HepG2 (cell line): ENCODE results near the gene BRCA1. TPM values are rescaled to one million over a fixed set of nuclear protein-coding genes. Genes with fewer than 3 reads are reported as not detected.

Experiments
- ARNTL ChIP-seq: sonication (generic); formaldehyde crosslinking; IDR thresholded peaks from 2 replicates; pipeline ENCODE4 v1.4.0; 2020; ENCODE audit warnings: mild to moderate bottlenecking, missing genetic modification reagents
- ATF7 ChIP-seq, 2 experiments: fragments of 450-650 bp in 1 of 2; sonication (generic) in 1 of 2; formaldehyde crosslinking in 1 of 2; IDR thresholded peaks; 2 replicates each; pipeline versions ENCODE4 v1.4.0 to v1.6.1; 2016 to 2020; ENCODE audit warnings: antibody characterized with exemption in 1 of 2, mild to moderate bottlenecking in 1 of 2, missing genetic modification reagents in 1 of 2
- CCDC6 ChIP-seq: sonication (generic); formaldehyde crosslinking; IDR thresholded peaks from 2 replicates; pipeline ENCODE4 v1.8.1; 2022; ENCODE audit warnings: mild to moderate bottlenecking, missing genetic modification reagents, moderate library complexity
- FOSL2 ChIP-seq: sonication (generic); formaldehyde crosslinking; IDR thresholded peaks from 2 replicates; pipeline ENCODE4 v1.4.0; 2020; ENCODE audit warnings: missing genetic modification reagents
- HDAC1 ChIP-seq: sonication (generic); formaldehyde crosslinking; IDR thresholded peaks from 2 replicates; pipeline ENCODE4 v1.5.1; 2020; ENCODE audit warnings: mild to moderate bottlenecking, missing genetic modification reagents
- IRX3 ChIP-seq: sonication (generic); formaldehyde crosslinking; IDR thresholded peaks from 2 replicates; pipeline ENCODE4 v1.8.1; 2023; ENCODE audit warnings: mild to moderate bottlenecking, low read depth, missing genetic modification reagents, borderline replicate concordance
- MAF1 ChIP-seq: sonication (generic); formaldehyde crosslinking; IDR thresholded peaks from 2 replicates; pipeline ENCODE4 v1.5.0; 2020; ENCODE audit warnings: missing genetic modification reagents, borderline replicate concordance
- PAX8 ChIP-seq: sonication (generic); formaldehyde crosslinking; IDR thresholded peaks from 2 replicates; pipeline ENCODE4 v1.8.0; 2022; ENCODE audit warnings: mild to moderate bottlenecking, missing genetic modification reagents, borderline replicate concordance
- RERE ChIP-seq: IDR thresholded peaks from 2 replicates; pipeline ENCODE4 v1.6.1; 2016; ENCODE audit warnings: low read depth, missing genetic modification reagents, missing compliant biosample characterization
- SOX6 ChIP-seq, 2 experiments: fragments of 450-650 bp in 1 of 2; sonication (generic) in 1 of 2; formaldehyde crosslinking in 1 of 2; IDR thresholded peaks; 2 replicates each; pipeline versions ENCODE4 v1.4.0 to v1.6.1; 2017 to 2020; ENCODE audit warnings: antibody characterized with exemption in 1 of 2, mild to moderate bottlenecking in 1 of 2, missing genetic modification reagents in 1 of 2
- TFDP1 ChIP-seq: IDR thresholded peaks from 2 replicates; pipeline ENCODE4 v1.6.1; 2016; ENCODE audit warnings: missing compliant biosample characterization, missing genetic modification reagents, borderline replicate concordance
- TFE3 ChIP-seq: IDR thresholded peaks from 2 replicates; pipeline ENCODE4 v1.6.1; 2016
- TGIF2 ChIP-seq: IDR thresholded peaks from 2 replicates; pipeline ENCODE4 v1.6.1; 2016; ENCODE audit warnings: control low read depth, missing compliant biosample characterization
- TMF1 ChIP-seq: sonication (generic); formaldehyde crosslinking; IDR thresholded peaks from 2 replicates; pipeline ENCODE4 v1.8.1; 2022; ENCODE audit warnings: low read depth, missing genetic modification reagents
- TRIM24 ChIP-seq: sonication (generic); formaldehyde crosslinking; IDR thresholded peaks from 2 replicates; pipeline ENCODE4 v1.8.0; 2022; ENCODE audit warnings: mild to moderate bottlenecking, missing genetic modification reagents
- ZNF615 ChIP-seq: sonication (generic); formaldehyde crosslinking; IDR thresholded peaks from 2 replicates; pipeline ENCODE4 v1.5.0; 2020; ENCODE audit warnings: mild to moderate bottlenecking, missing genetic modification reagents, borderline replicate concordance
- ZNF724P ChIP-seq: sonication (generic); formaldehyde crosslinking; IDR thresholded peaks from 2 replicates; pipeline ENCODE4 v1.8.0; 2022; ENCODE audit warnings: missing genetic modification reagents, borderline replicate concordance
- ZNF780A ChIP-seq: sonication (generic); formaldehyde crosslinking; IDR thresholded peaks from 2 replicates; pipeline ENCODE4 v1.8.0; 2022; ENCODE audit warnings: mild to moderate bottlenecking, missing genetic modification reagents, moderate library complexity
- ZNF781 ChIP-seq: sonication (generic); formaldehyde crosslinking; IDR thresholded peaks from 2 replicates; pipeline ENCODE4 v1.5.1; 2020; ENCODE audit warnings: borderline replicate concordance, mild to moderate bottlenecking, missing genetic modification reagents; ENCODE audit errors: not compliant biosample characterization
- polyA plus RNA-seq, 8 experiments: library from polyadenylated mRNA; depleted of rRNA in 3 of 8; stranded (reverse) in 7 of 8; unstranded in 1 of 8; fragments of >200 nt; fragmentation: Illumina TruSeq in 4 of 8; extraction: Trizol in 4 of 8; gene quantifications; 2 replicates each; pipeline versions ENCODE4 v1.2.1 to v1.2.3, GENCODE V29; 2011 to 2016; ENCODE audit warnings: low read depth in 4 of 8, missing spikeins in 1 of 8, mixed read lengths in 1 of 8; ENCODE audit not compliant: insufficient read depth in 1 of 8
- total RNA-seq, 5 experiments: library from RNA; depleted of rRNA; stranded (reverse); fragments of >200 nt; fragmentation: Illumina TruSeq; extraction: Trizol; gene quantifications; 2 replicates each; pipeline ENCODE4 v1.2.3, GENCODE V29; 2016; ENCODE audit warnings: low read depth in 1 of 5

Gene BRCA1
- total and polyA plus RNA-seq, 2 of the 13 experiments (the other 11 are each of a cell fraction or from before 2014, with no cell fraction given), result 13.3 to 37.5 TPM

GRCh38 chr17:43169561-43170139 lies 44.5 kb upstream of the BRCA1 start (continued):
- TF ChIP-seq RERE (CRISPR knock-in tag), result peak; percentile 78; the same call in 1 of the 2 replicates
- TF ChIP-seq TFDP1, result peak; percentile 53; the same call in 1 of the 2 replicates
- peak; percentile 79; the same call in 1 of the 2 replicates for TF ChIP-seq CCDC6 (CRISPR knock-in tag)
- no peak for TF ChIP-seq ZNF780A
- no peak for TF ChIP-seq ZNF615 (CRISPR knock-in tag)
- no peak for TF ChIP-seq ATF7 (IDR thresholded peaks at IDR 0.05)
- TF ChIP-seq ATF7 (CRISPR knock-in tag; IDR thresholded peaks at IDR 0.05), result no peak
- TF ChIP-seq ZNF724P (CRISPR knock-in tag), result 0 out of 2 replicates have a peak, but pooled peaks have one; percentile 64
- TF ChIP-seq SOX6 (IDR thresholded peaks at IDR 0.05), result no peak
- peak; percentile 69 for TF ChIP-seq SOX6 (CRISPR knock-in tag; IDR thresholded peaks at IDR 0.05)
- no peak for TF ChIP-seq TRIM24
- peak; percentile 51; the same call in 1 of the 2 replicates for TF ChIP-seq IRX3 (CRISPR knock-in tag)
- no peak for TF ChIP-seq MAF1 (CRISPR knock-in tag)
- peak; percentile 67; the same call in 1 of the 2 replicates for TF ChIP-seq TGIF2 (CRISPR knock-in tag)
- TF ChIP-seq ARNTL (CRISPR knock-in tag), result peak; percentile 93
- 0 out of 2 replicates have a peak, but pooled peaks have one; percentile 16 for TF ChIP-seq PAX8 (CRISPR knock-in tag)
- no peak for TF ChIP-seq TMF1 (CRISPR knock-in tag)
- TF ChIP-seq TFE3 (CRISPR knock-in tag), result peak; percentile 44; the same call in 1 of the 2 replicates
- TF ChIP-seq ZNF781 (CRISPR knock-in tag), result no peak
- peak; percentile 95 for TF ChIP-seq HDAC1 (CRISPR knock-in tag)
- TF ChIP-seq FOSL2 (CRISPR knock-in tag), result peak; percentile 7; the same call in 1 of the 2 replicates
